NCI-H774 (cell line): ENCODE measurements around the gene ZSWIM3.
"Not testable (repeated sequence)": the region's sequence is repeated elsewhere in the genome, so short reads cannot be mapped to it uniquely, and the experiment has no call there.

Source experiments
- DNase-seq: peaks from one replicate; lab custom pipeline; 2025; lab: John Stamatoyannopoulos, UW

Gene ZSWIM3

GRCh38 chr20:45857114-45857881, at the start of gene ZSWIM3, which contains the start of gene ACOT8:
Gene ZSWIM3 (plus strand): TSS chr20:45857614. CDS start chr20:45857826, 212 bp downstream.
Gene ACOT8 (minus strand): TSS chr20:45857392. CDS start chr20:45857315, 77 bp downstream.
- DNase-seq = peak; percentile 99

- no peak for DNase-seq
Measured at GRCh38 chr20:45810191-45810970, 47.0 kb upstream of the ZSWIM3 start.

- DNase-seq = peak; percentile 99
Measured at GRCh38 chr20:45812157-45813005, 45.0 kb upstream of the ZSWIM3 start, which contains the start of gene UBE2C. Gene UBE2C (plus strand): TSS chr20:45812644. CDS start chr20:45812696, 52 bp downstream.

- no peak for DNase-seq
Measured at GRCh38 chr20:45813006-45813340, 44.4 kb upstream of the ZSWIM3 start.

GRCh38 chr20:45813489-45813888, 43.9 kb upstream of the ZSWIM3 start:
- DNase-seq = no peak

GRCh38 chr20:45814314-45814713, 43.1 kb upstream of the ZSWIM3 start:
- DNase-seq = no peak

GRCh38 chr20:45816951-45817350, 40.5 kb upstream of the ZSWIM3 start:
- DNase-seq = no peak

GRCh38 chr20:45817376-45818194, 39.8 kb upstream of the ZSWIM3 start:
- DNase-seq = no peak

GRCh38 chr20:45818239-45818638, 39.2 kb upstream of the ZSWIM3 start:
- no peak for DNase-seq

GRCh38 chr20:45819466-45819865, 37.9 kb upstream of the ZSWIM3 start:
- DNase-seq = no peak

GRCh38 chr20:45821947-45822346, 35.5 kb upstream of the ZSWIM3 start:
- no peak for DNase-seq

- no peak for DNase-seq
Measured at GRCh38 chr20:45822857-45823256, 34.6 kb upstream of the ZSWIM3 start.

- no peak for DNase-seq
Measured at GRCh38 chr20:45823949-45824835, 33.2 kb upstream of the ZSWIM3 start.

- no peak for DNase-seq
Measured at GRCh38 chr20:45826381-45827019, 30.9 kb upstream of the ZSWIM3 start.

GRCh38 chr20:45827030-45827652, 30.3 kb upstream of the ZSWIM3 start, which contains the start of gene TNNC2:
Gene TNNC2 (minus strand): TSS chr20:45827312. CDS start chr20:45827248, 64 bp downstream.
- no peak for DNase-seq

GRCh38 chr20:45827712-45828111, 29.7 kb upstream of the ZSWIM3 start:
- DNase-seq = no peak

- DNase-seq = no peak
Measured at GRCh38 chr20:45828589-45828988, 28.8 kb upstream of the ZSWIM3 start.

GRCh38 chr20:45829673-45830106, 27.7 kb upstream of the ZSWIM3 start:
- DNase-seq = not testable (repeated sequence)

GRCh38 chr20:45832619-45833018, 24.8 kb upstream of the ZSWIM3 start:
- no peak for DNase-seq
